ENCODE results near the gene NDUFV1.
"Not testable (repeated sequence)": the region's sequence is repeated elsewhere in the genome, so short reads cannot be mapped to it uniquely, and the experiment has no call there.

The NDUFV1 gene

GRCh38 chr11:67634366-67635230 lies 27.9 kb downstream of the NDUFV1 start:
- Mint-ChIP-seq H3K36me3 (ENCODE audit: low read depth) (no peaks in the 10 kb centered on the region), H3K27ac (no peak overlapping the region), H3K9me3 (no peaks in the 10 kb centered on the region), H3K4me1 (ENCODE audit: low read depth) (peaks cover 6% of the 10 kb centered on the region), H3K27me3 (no peaks in the 10 kb centered on the region), H3K4me3 (no peak overlapping the region)

DNA sequence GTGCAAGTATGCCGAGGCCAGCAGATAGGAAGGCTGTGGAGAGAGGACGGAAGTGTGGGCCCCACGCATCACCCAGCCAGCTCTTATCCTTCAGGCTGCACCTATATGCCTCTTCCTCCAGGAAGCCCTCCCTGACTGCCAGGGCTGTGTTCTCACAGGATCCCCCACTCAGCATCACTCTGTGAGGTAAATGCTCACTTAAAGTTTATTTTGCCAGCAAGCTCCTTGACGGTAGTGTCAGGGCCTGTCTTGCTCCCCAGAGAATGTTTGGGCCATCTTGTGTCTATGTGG lies 28.4 kb downstream of the NDUFV1 start:
- Mint-ChIP-seq H3K4me3 (no peak overlapping the region), H3K27me3 (no peaks in the 10 kb centered on the region), H3K27ac (no peak overlapping the region)

GRCh38 chr11:67636962-67637361 lies 30.2 kb downstream of the NDUFV1 start:
- no peaks in the 10 kb centered on the region for H3K27me3 Mint-ChIP-seq
- no peaks in the 10 kb centered on the region for H3K4me1 Mint-ChIP-seq (ENCODE audit: low read depth)
- no peaks in the 10 kb centered on the region for H3K36me3 Mint-ChIP-seq (ENCODE audit: low read depth)
- H3K9me3 Mint-ChIP-seq, result no peaks in the 10 kb centered on the region
- no peak overlapping the region for H3K4me3 Mint-ChIP-seq
- H3K27ac Mint-ChIP-seq, result no peak overlapping the region

More for the DNA sequence above, 28.4 kb downstream of the NDUFV1 start:
- Mint-ChIP-seq H3K36me3 (ENCODE audit: low read depth) (no peaks in the 10 kb centered on the region), H3K9me3 (no peaks in the 10 kb centered on the region), H3K4me1 (ENCODE audit: low read depth) (peaks cover 6% of the 10 kb centered on the region)

DNA sequence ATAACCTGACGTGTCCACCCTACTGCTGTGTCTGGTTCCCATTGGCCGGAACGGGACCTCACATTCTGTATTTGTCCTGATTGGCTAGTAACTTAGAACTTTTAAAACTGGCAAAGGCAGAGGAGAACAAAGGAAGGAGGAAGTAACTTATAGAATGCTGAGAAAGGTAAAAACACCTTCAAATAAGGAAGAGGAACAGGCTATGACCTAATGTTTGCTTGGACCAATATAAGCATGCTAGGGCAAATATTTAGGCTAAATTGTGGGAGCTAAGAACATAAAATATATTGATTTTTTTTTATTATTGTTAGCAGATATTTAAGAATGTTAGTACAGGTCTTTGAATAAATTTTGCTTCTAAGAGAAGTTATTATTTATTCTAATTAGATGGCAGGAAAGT lies 30.7 kb downstream of the NDUFV1 start:
- H3K4me1 Mint-ChIP-seq (ENCODE audit: low read depth); H3K27ac Mint-ChIP-seq: not testable (repeated sequence)

GRCh38 chr11:67638535-67639437 lies 32.0 kb downstream of the NDUFV1 start:
- H3K27me3 Mint-ChIP-seq, result no peaks in the 10 kb centered on the region
- no peak overlapping the region for H3K4me3 Mint-ChIP-seq
- no peaks in the 10 kb centered on the region for H3K4me1 Mint-ChIP-seq (ENCODE audit: low read depth)
- H3K36me3 Mint-ChIP-seq (ENCODE audit: low read depth), result no peaks in the 10 kb centered on the region
- H3K27ac Mint-ChIP-seq, result no peak overlapping the region
- H3K9me3 Mint-ChIP-seq, result no peaks in the 10 kb centered on the region

More for the DNA sequence above, 30.7 kb downstream of the NDUFV1 start:
- H3K27me3 Mint-ChIP-seq; H3K4me3 Mint-ChIP-seq; H3K9me3 Mint-ChIP-seq; H3K36me3 Mint-ChIP-seq (ENCODE audit: low read depth): not testable (repeated sequence)

- Mint-ChIP-seq H3K4me1 (ENCODE audit: low read depth) (no peaks in the 10 kb centered on the region), H3K27ac (peak within 1 kb of the TSS; percentile 5), H3K36me3 (ENCODE audit: low read depth) (no peaks in the 10 kb centered on the region), H3K9me3 (no peaks in the 10 kb centered on the region), H3K4me3 (no peak within 1 kb of the TSS), H3K27me3 (no peaks in the 10 kb centered on the region)
Measured at GRCh38 chr11:67639438-67639859, 32.7 kb downstream of the NDUFV1 start, which contains the start of gene TBX10. Gene TBX10, minus strand, starts transcription at chr11:67639763. Its CDS starts 291 bp downstream, at chr11:67639472.

GRCh38 chr11:67640021-67640757 lies 33.5 kb downstream of the NDUFV1 start:
- Mint-ChIP-seq H3K36me3 (ENCODE audit: low read depth) (no peaks in the 10 kb centered on the region), H3K27me3 (no peaks in the 10 kb centered on the region), H3K4me3 (no peak overlapping the region), H3K4me1 (ENCODE audit: low read depth) (no peaks in the 10 kb centered on the region), H3K9me3 (no peaks in the 10 kb centered on the region), H3K27ac (peak overlapping the region; percentile 5)

DNA sequence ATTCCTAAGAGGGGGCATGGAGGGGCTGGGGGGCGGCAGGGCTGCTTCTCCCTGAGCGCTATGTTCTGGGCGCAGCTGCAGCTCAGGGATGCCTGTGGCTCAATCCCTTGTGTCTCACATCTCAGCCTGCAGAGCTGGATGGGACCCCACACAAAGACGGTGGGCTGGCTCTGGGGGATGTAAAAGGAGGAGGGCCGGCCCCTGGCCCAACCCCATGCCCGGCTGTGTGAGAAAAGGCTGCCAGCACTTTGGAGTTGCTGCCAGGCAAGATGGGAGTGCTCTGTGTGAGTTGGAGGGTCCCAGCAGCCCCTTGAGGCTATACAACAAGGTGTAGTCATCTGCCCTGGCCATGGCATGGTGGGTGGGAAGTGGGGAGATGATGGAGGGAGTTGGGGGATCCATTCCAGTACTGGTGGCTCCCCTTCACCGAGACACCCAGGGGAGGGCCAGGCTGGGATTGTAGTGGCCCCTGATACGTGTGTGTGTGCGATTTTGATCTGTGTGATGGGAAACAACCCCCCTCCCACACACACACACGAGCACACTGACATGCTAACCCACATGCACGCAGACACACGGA lies 34.1 kb downstream of the NDUFV1 start:
- Mint-ChIP-seq H3K4me1 (ENCODE audit: low read depth) (peaks cover 2% of the 10 kb centered on the region), H3K27me3 (no peaks in the 10 kb centered on the region), H3K36me3 (ENCODE audit: low read depth) (no peaks in the 10 kb centered on the region), H3K4me3 (no peak overlapping the region), H3K9me3 (no peaks in the 10 kb centered on the region), H3K27ac (no peak overlapping the region)

GRCh38 chr11:67641338-67642172 lies 34.8 kb downstream of the NDUFV1 start:
- no peaks in the 10 kb centered on the region for H3K9me3 Mint-ChIP-seq
- H3K36me3 Mint-ChIP-seq (ENCODE audit: low read depth), result no peaks in the 10 kb centered on the region
- no peak overlapping the region for H3K27ac Mint-ChIP-seq
- H3K27me3 Mint-ChIP-seq, result no peaks in the 10 kb centered on the region
- no peak overlapping the region for H3K4me3 Mint-ChIP-seq
- H3K4me1 Mint-ChIP-seq (ENCODE audit: low read depth), result peaks cover 9% of the 10 kb centered on the region

GRCh38 chr11:67642173-67643120 lies 35.7 kb downstream of the NDUFV1 start:
- no peak overlapping the region for H3K27ac Mint-ChIP-seq
- peaks cover 18% of the 10 kb centered on the region for H3K4me1 Mint-ChIP-seq (ENCODE audit: low read depth)
- H3K9me3 Mint-ChIP-seq, result no peaks in the 10 kb centered on the region

DNA sequence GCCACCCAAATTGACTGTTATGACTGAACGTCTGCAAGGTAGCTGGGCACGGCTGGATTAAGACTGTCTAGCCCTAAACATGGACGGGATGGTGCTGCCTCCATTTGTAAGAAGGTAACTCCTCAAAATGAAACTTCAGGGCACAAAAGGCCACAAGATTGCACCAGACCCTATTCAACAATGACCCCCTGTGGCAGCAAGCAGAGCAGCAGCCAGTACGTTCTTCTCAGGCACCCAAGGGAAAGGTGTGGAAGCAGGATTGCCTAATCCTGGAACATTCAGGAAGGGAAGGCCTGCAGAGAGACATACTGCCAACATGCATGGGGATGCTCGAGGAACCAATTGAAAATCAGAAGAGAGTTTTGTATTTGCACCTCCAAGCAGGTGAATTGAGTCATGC lies 37.3 kb downstream of the NDUFV1 start:
- Mint-ChIP-seq H3K27me3 (no peaks in the 10 kb centered on the region), H3K36me3 (ENCODE audit: low read depth) (no peaks in the 10 kb centered on the region), H3K4me3 (no peak overlapping the region), H3K27ac (no peak overlapping the region), H3K9me3 (no peaks in the 10 kb centered on the region), H3K4me1 (ENCODE audit: low read depth) (peaks cover 33% of the 10 kb centered on the region)

More at GRCh38 chr11:67642173-67643120, 35.7 kb downstream of the NDUFV1 start:
- H3K36me3 Mint-ChIP-seq (ENCODE audit: low read depth), result no peaks in the 10 kb centered on the region
- H3K4me3 Mint-ChIP-seq, result no peak overlapping the region
- H3K27me3 Mint-ChIP-seq, result no peaks in the 10 kb centered on the region

DNA sequence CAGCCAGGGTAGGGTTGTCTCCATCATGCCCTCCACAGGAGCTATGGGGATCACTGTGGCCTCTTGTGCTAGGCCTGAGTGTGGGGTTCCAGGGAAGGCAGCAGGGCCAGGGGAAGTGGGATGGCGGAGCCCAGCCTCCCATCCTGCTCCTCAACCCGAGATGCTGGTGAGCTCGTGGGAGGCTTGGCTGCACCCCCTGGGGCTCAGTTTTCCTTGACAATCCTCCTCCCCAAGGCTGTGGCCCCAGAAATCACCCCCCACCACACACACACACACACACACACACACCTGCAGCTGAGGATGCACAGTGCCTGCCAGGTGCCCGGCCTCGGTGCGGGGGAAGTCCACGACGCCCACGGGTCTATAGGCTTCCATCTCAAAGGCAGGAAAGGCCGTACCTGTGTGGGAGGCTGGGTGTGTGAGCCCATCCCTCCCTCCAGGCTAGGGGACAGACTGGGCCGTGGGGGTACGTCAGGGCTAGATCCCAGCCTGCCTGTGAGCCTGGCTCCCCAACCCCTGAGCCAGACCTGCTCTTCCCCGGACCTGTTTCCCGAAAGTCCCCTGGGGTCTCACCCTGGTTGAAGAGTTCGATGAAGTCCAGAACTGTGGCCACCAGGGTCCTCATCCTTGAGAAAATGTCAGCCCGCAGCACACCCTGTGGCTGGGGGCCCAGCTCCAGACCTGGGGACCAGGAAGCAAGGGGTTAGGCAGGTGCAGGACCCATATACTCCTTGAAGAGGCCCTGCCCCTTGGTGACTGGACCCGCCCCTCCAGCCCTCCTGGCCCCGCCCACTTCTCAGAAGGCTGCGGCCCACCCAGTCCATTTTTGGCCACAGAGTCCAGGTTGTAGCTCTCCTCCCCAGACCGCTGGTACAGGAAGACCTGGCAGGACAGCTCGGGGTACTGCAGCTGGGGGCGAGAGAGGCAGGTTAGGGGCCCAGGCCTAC lies 38.0 kb downstream of the NDUFV1 start:
- Mint-ChIP-seq H3K4me3 (no peak overlapping the region), H3K4me1 (ENCODE audit: low read depth) (peaks cover 40% of the 10 kb centered on the region), H3K27me3 (no peaks in the 10 kb centered on the region), H3K36me3 (ENCODE audit: low read depth) (no peaks in the 10 kb centered on the region), H3K27ac (no peak overlapping the region), H3K9me3 (no peaks in the 10 kb centered on the region)
